ENCODE measurements around the gene SLC22A15.
A peak's percentile ranks its signal among the peaks of the same experiment; 100 is the strongest.
"Not testable (repeated sequence)": the region's sequence is repeated elsewhere in the genome, so short reads cannot be mapped to it uniquely, and the experiment has no call there.

Gene SLC22A15

DNA sequence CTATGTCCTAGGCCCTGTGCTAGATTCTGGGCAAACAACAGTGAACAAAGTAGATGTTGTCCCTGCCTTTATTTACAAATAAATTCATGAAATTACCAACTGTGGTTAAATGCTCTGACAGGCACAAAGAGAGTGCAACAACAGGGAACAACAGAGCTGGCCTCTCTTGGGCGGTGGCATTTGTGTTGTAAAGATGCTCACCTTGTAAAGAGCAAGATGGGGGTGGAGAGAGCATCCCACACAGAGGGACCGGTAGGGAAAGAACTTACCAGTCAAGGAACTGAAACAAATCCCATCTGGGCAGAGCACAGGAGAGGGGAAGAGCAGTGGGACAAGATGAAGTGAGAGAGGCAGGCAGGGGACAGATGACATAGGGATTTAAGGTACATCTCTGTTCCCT lies 21.6 kb upstream of the SLC22A15 start:
- H3K4me1 ChIP-seq (ENCODE audit: control insufficient read depth, insufficient read depth, low read length, poor library complexity, severe bottlenecking) = no peaks in the 10 kb centered on the region
- H3K27me3 ChIP-seq (replicated peaks; ENCODE audit: control insufficient read depth, insufficient read depth, low read length, poor library complexity, severe bottlenecking) = no peaks in the 10 kb centered on the region
- H3K4me3 ChIP-seq (ENCODE audit: insufficient read depth, low read depth, low read length, poor library complexity, severe bottlenecking) = no peak overlapping the region
- no peaks in the 10 kb centered on the region for H3K36me3 ChIP-seq (ENCODE audit: control insufficient read depth, insufficient read depth, low read length)
- H3K9me3 ChIP-seq (ENCODE audit: control insufficient read depth, low read length) = no peaks in the 10 kb centered on the region
- DNase-seq = no peak
- H3K27ac ChIP-seq (ENCODE audit: insufficient read depth, low read length, poor library complexity, severe bottlenecking) = no peak overlapping the region

DNA sequence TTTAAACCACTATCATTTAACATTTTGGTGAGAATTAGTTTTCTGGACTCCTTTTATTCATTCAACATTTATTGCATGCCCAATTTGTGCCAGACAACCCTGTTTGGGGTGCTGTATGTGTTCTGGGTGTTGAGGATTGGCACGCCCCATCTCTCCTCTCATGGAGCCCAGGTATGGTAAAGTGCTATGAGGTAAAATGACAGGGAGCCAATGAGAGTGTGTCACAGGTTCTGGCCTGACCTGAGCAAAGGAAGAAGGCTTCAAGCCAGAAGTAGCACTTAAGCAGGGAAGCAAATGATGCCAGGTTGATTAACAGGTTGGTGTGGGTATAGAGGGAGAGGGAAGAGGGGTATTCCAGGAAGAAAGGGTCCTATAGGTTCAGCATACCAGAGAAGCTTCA lies 21.1 kb upstream of the SLC22A15 start:
- Histone ChIP-seq H3K4me3 (ENCODE audit: insufficient read depth, low read depth, low read length, poor library complexity, severe bottlenecking) (no peak overlapping the region), H3K36me3 (ENCODE audit: control insufficient read depth, insufficient read depth, low read length) (no peaks in the 10 kb centered on the region), H3K4me1 (ENCODE audit: control insufficient read depth, insufficient read depth, low read length, poor library complexity, severe bottlenecking) (no peaks in the 10 kb centered on the region), H3K27me3 (replicated peaks; ENCODE audit: control insufficient read depth, insufficient read depth, low read length, poor library complexity, severe bottlenecking) (no peaks in the 10 kb centered on the region), H3K27ac (ENCODE audit: insufficient read depth, low read length, poor library complexity, severe bottlenecking) (no peak overlapping the region), H3K9me3 (ENCODE audit: control insufficient read depth, low read length) (no peaks in the 10 kb centered on the region)
- DNase-seq = no peak

GRCh38 chr1:115958866-115959265 lies 17.4 kb upstream of the SLC22A15 start:
- Histone ChIP-seq H3K9me3 (ENCODE audit: control insufficient read depth, low read length) (no peaks in the 10 kb centered on the region), H3K27ac (ENCODE audit: insufficient read depth, low read length, poor library complexity, severe bottlenecking) (no peak overlapping the region), H3K4me3 (ENCODE audit: insufficient read depth, low read depth, low read length, poor library complexity, severe bottlenecking) (no peak overlapping the region), H3K36me3 (ENCODE audit: control insufficient read depth, insufficient read depth, low read length) (no peaks in the 10 kb centered on the region), H3K27me3 (replicated peaks; ENCODE audit: control insufficient read depth, insufficient read depth, low read length, poor library complexity, severe bottlenecking) (no peaks in the 10 kb centered on the region), H3K4me1 (ENCODE audit: control insufficient read depth, insufficient read depth, low read length, poor library complexity, severe bottlenecking) (no peaks in the 10 kb centered on the region)
- no peak for DNase-seq

DNA sequence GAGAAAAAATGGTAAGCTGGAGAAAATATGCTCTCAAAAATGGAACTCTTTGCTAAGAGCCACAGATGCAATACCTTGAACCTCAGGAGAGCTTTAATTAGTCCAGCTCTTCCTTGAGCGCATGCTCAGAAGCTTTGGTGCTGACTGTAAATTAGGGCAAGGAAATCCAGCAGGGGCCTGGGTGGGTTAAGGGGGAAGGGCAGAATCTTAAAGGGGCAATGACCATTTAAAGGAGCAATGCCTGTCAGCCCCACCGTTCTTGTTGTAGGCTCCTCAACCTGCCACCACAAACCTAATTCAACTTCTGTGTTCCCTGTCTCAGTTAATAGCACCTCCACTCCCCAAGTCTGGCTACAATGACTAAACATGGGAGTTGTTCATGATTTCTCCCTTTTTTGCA lies 6.8 kb upstream of the SLC22A15 start:
- DNase-seq = no peak
- no peaks in the 10 kb centered on the region for H3K36me3 ChIP-seq (ENCODE audit: control insufficient read depth, insufficient read depth, low read length)
- H3K4me1 ChIP-seq (ENCODE audit: control insufficient read depth, insufficient read depth, low read length, poor library complexity, severe bottlenecking) = no peaks in the 10 kb centered on the region
- H3K4me3 ChIP-seq (ENCODE audit: insufficient read depth, low read depth, low read length, poor library complexity, severe bottlenecking) = no peak overlapping the region
- no peaks in the 10 kb centered on the region for H3K9me3 ChIP-seq (ENCODE audit: control insufficient read depth, low read length)
- H3K27ac ChIP-seq (ENCODE audit: insufficient read depth, low read length, poor library complexity, severe bottlenecking) = no peak overlapping the region
- H3K27me3 ChIP-seq (replicated peaks; ENCODE audit: control insufficient read depth, insufficient read depth, low read length, poor library complexity, severe bottlenecking) = peaks cover 6% of the 10 kb centered on the region

- peaks cover 11% of the 10 kb centered on the region for H3K27me3 ChIP-seq (replicated peaks; ENCODE audit: control insufficient read depth, insufficient read depth, low read length, poor library complexity, severe bottlenecking)
- not testable (repeated sequence) for H3K36me3 ChIP-seq (ENCODE audit: control insufficient read depth, insufficient read depth, low read length); DNase-seq; H3K27ac ChIP-seq (ENCODE audit: insufficient read depth, low read length, poor library complexity, severe bottlenecking); H3K4me1 ChIP-seq (ENCODE audit: control insufficient read depth, insufficient read depth, low read length, poor library complexity, severe bottlenecking); H3K4me3 ChIP-seq (ENCODE audit: insufficient read depth, low read depth, low read length, poor library complexity, severe bottlenecking); H3K9me3 ChIP-seq (ENCODE audit: control insufficient read depth, low read length)
Measured at GRCh38 chr1:115971778-115972177, 4.5 kb upstream of the SLC22A15 start.

- no peak for DNase-seq
- H3K4me3 ChIP-seq (ENCODE audit: insufficient read depth, low read depth, low read length, poor library complexity, severe bottlenecking) = no peak overlapping the region
Measured at GRCh38 chr1:115973154-115973553, 3.2 kb upstream of the SLC22A15 start.

DNA sequence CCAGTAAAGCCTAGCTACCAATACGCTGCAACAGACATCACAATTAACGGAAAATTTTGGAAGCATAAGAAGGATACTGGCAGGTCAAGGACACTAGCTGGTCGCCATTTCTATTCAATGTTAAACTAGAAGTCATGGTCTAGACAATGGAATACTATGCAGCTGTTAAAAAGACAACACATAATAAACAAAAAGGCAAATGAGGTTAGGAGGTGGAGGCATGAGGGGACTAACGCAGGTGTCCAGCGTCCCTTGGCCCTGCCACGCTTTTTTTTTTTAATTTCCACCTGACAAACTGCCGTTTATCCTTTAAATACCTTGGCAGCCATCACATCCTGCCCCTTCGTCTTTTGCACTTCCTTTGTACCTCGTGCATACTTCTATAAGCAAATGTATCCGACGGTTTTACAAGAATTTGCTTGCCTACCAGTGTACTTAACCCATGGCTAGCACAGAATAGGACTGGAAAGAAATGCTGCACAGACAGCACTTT lies 698 bp upstream of the SLC22A15 start:
- no peak for DNase-seq
- H3K4me1 ChIP-seq (ENCODE audit: control insufficient read depth, insufficient read depth, low read length, poor library complexity, severe bottlenecking) = no peaks in the 10 kb centered on the region
- no peak overlapping the region for H3K27ac ChIP-seq (ENCODE audit: insufficient read depth, low read length, poor library complexity, severe bottlenecking)
- H3K9me3 ChIP-seq (ENCODE audit: control insufficient read depth, low read length) = no peaks in the 10 kb centered on the region
- H3K4me3 ChIP-seq (ENCODE audit: insufficient read depth, low read depth, low read length, poor library complexity, severe bottlenecking) = peak overlapping the region; percentile 68
- no peaks in the 10 kb centered on the region for H3K36me3 ChIP-seq (ENCODE audit: control insufficient read depth, insufficient read depth, low read length)
- peaks cover 11% of the 10 kb centered on the region for H3K27me3 ChIP-seq (replicated peaks; ENCODE audit: control insufficient read depth, insufficient read depth, low read length, poor library complexity, severe bottlenecking)

More at GRCh38 chr1:115973154-115973553, 3.2 kb upstream of the SLC22A15 start:
- Histone ChIP-seq H3K36me3 (ENCODE audit: control insufficient read depth, insufficient read depth, low read length) (no peaks in the 10 kb centered on the region), H3K4me1 (ENCODE audit: control insufficient read depth, insufficient read depth, low read length, poor library complexity, severe bottlenecking) (no peaks in the 10 kb centered on the region), H3K27me3 (replicated peaks; ENCODE audit: control insufficient read depth, insufficient read depth, low read length, poor library complexity, severe bottlenecking) (peaks cover 11% of the 10 kb centered on the region), H3K9me3 (ENCODE audit: control insufficient read depth, low read length) (no peaks in the 10 kb centered on the region), H3K27ac (ENCODE audit: insufficient read depth, low read length, poor library complexity, severe bottlenecking) (no peak overlapping the region)

- Histone ChIP-seq H3K27ac (ENCODE audit: insufficient read depth, low read length, poor library complexity, severe bottlenecking) (no peak overlapping the region), H3K36me3 (ENCODE audit: control insufficient read depth, insufficient read depth, low read length) (no peaks in the 10 kb centered on the region), H3K4me1 (ENCODE audit: control insufficient read depth, insufficient read depth, low read length, poor library complexity, severe bottlenecking) (no peaks in the 10 kb centered on the region), H3K9me3 (ENCODE audit: control insufficient read depth, low read length) (no peaks in the 10 kb centered on the region), H3K4me3 (ENCODE audit: insufficient read depth, low read depth, low read length, poor library complexity, severe bottlenecking) (peak overlapping the region; percentile 68), H3K27me3 (replicated peaks; ENCODE audit: control insufficient read depth, insufficient read depth, low read length, poor library complexity, severe bottlenecking) (peaks cover 11% of the 10 kb centered on the region)
- no peak for DNase-seq
Measured at GRCh38 chr1:115976921-115977498, 697 bp downstream of the SLC22A15 start.

DNA sequence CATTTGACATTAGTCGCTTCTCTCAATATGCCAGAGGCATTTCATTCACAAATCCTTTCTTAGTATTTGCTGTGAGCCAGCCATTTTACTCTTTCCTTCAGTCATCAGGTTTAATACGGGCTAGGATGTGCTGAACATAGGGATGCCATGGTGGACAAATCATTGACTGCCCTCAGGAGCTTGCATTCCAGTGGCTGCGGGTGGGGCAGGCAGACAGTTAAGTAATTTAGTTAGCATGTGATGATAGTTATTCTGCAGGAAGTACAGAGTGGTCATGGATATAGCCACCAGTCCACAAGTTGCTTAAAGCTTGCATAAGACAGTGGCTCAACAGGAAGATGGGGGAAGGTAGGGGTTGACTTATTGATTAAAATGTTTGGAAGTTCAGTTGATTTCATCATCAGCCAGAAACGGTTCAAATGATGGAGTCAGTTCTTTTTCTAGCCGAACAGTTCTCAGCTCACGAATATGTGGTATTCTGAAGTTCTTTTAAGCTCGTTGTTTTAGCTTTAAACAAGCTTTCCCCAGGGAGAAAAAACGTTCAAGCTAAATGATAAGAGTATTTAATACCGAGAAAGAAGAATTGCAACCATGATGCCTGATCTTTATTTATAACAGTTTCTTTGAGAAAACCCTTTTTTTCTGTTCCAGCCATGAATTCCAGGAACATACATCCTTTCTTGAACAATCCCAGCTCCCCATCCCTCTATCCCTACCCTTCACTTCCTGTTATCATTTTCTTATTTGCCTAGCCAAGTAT lies 1.4 kb downstream of the SLC22A15 start:
- no peaks in the 10 kb centered on the region for H3K36me3 ChIP-seq (ENCODE audit: control insufficient read depth, insufficient read depth, low read length)
- peaks cover 9% of the 10 kb centered on the region for H3K27me3 ChIP-seq (replicated peaks; ENCODE audit: control insufficient read depth, insufficient read depth, low read length, poor library complexity, severe bottlenecking)
- H3K9me3 ChIP-seq (ENCODE audit: control insufficient read depth, low read length) = no peaks in the 10 kb centered on the region
- no peak for DNase-seq
- no peaks in the 10 kb centered on the region for H3K4me1 ChIP-seq (ENCODE audit: control insufficient read depth, insufficient read depth, low read length, poor library complexity, severe bottlenecking)
- H3K27ac ChIP-seq (ENCODE audit: insufficient read depth, low read length, poor library complexity, severe bottlenecking) = no peak overlapping the region
- H3K4me3 ChIP-seq (ENCODE audit: insufficient read depth, low read depth, low read length, poor library complexity, severe bottlenecking) = no peak overlapping the region

DNA sequence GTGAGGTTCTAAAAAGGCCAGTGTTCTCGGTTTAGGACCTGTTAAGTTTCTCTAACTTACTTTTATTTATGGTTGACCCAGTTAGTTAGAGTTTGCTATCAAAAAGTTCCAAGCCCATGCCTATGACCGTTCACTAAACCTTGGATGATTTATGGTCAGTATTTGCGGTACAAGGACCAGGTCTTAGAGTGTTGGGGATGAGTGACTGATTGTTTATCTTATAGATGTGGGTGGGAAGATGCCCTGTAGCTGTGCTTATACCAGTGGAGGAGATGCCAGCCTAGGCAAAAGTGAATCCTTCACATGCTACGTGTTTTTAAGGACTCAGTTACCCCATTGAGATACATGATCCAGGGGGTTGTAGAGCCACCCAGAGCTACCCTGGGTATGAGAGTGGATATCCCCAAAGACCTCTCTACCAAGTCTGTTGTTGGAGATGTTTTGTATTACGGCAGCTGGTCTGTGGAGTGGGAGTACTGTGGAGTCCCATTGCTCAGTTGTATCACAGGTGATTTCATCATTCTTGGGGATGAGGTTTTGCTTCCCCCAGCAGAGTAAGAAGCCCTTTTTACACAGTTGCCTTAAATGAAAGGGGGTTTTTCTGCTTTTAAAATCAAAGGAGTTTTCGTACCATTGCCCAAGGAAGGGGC lies 2.1 kb downstream of the SLC22A15 start:
- H3K4me1 ChIP-seq (ENCODE audit: control insufficient read depth, insufficient read depth, low read length, poor library complexity, severe bottlenecking) = no peaks in the 10 kb centered on the region
- H3K27ac ChIP-seq (ENCODE audit: insufficient read depth, low read length, poor library complexity, severe bottlenecking) = no peak overlapping the region

More for the DNA sequence above, 2.1 kb downstream of the SLC22A15 start:
- no peak for DNase-seq
- Histone ChIP-seq H3K4me3 (ENCODE audit: insufficient read depth, low read depth, low read length, poor library complexity, severe bottlenecking) (no peak overlapping the region), H3K9me3 (ENCODE audit: control insufficient read depth, low read length) (no peaks in the 10 kb centered on the region), H3K27me3 (replicated peaks; ENCODE audit: control insufficient read depth, insufficient read depth, low read length, poor library complexity, severe bottlenecking) (peaks cover 5% of the 10 kb centered on the region), H3K36me3 (ENCODE audit: control insufficient read depth, insufficient read depth, low read length) (no peaks in the 10 kb centered on the region)

All from effector memory CD4-positive, alpha-beta T cell (primary cell).